Mesodermal cell (in vitro differentiated cells): Measurements from ENCODE around the gene AMBP.

ENCODE experiments used
- H3K27ac ChIP-seq: 2 replicates; pipeline ENCODE4 v1.7.0; 2013; ENCODE audit warnings: mild to moderate bottlenecking, low read depth, low read length, moderate library complexity; ENCODE audit not compliant: severe bottlenecking
- H3K36me3 ChIP-seq: 2 replicates; pipeline ENCODE4 v1.7.1; 2013; ENCODE audit warnings: mild to moderate bottlenecking, low read length, moderate library complexity; ENCODE audit not compliant: control insufficient read depth, insufficient read depth
- H3K4me1 ChIP-seq: one replicate; pipeline ENCODE4 v1.7.1; 2013; ENCODE audit warnings: mild to moderate bottlenecking, low read length; ENCODE audit not compliant: insufficient read depth, control insufficient read depth, poor library complexity, severe bottlenecking
- H3K4me3 ChIP-seq: 2 replicates; pipeline ENCODE4 v1.7.0; 2013; ENCODE audit warnings: low read length, control low read depth, mild to moderate bottlenecking; ENCODE audit not compliant: insufficient read depth, poor library complexity, severe bottlenecking; ENCODE audit errors: extremely low read depth
- H3K9me3 ChIP-seq: 2 replicates; pipeline ENCODE4 v1.7.1; 2013; ENCODE audit warnings: mild to moderate bottlenecking, low read length, moderate library complexity; ENCODE audit not compliant: control insufficient read depth
- WGBS, 2 experiments: methylation state at CpG; one replicate each; pipeline ENCODE4 v1.1.5; 2013; ENCODE audit warnings: missing lambda C conversion rate in 2 of 2; ENCODE audit not compliant: insufficient coverage in 2 of 2; 5-methylcytosine and 5-hydroxymethylcytosine counted together

AMBP gene

DNA sequence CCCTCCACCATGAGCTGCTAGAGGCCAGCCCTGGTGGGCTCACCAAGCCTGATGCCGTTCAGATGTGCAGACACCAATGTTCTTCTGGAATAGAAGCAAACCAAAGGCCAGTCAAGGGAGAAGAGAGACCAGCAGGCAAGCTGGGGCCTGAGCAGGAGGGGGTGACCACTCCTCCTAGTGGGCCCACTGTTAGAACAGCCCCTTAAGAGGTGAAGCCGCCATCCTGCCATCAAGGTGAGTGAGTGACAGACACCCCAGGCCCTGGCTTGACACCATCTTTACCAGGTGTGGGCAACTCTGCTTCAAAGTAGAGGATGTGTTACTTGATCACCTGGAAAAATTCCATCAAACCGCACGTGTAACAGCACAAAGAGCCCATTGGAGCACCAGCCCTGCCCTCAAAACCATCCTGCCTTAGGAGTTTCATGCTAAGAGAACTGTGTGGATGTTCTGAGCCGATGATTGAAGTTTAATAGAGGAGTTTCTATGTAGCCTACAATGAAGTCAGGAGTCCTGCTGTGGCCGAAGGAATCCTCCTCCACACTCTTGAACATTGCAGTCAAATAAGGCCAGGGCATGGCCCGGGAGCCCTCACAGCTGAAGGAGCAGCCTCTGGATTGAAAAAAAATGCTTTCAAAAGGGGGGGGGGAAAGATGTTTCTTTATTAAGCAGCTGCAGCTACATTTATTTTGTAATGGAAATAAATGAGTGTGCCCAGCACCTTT is 20.8 kb downstream of the AMBP start:
- Histone ChIP-seq H3K4me3 (no peak overlapping the region), H3K4me1 (no peaks in the 10 kb centered on the region), H3K27ac (no peak overlapping the region), H3K9me3 (no peaks in the 10 kb centered on the region), H3K36me3 (no peaks in the 10 kb centered on the region)
- WGBS, 2 experiments: 80 to 100% methylated on average over 4 of the region's 7 CpGs

DNA sequence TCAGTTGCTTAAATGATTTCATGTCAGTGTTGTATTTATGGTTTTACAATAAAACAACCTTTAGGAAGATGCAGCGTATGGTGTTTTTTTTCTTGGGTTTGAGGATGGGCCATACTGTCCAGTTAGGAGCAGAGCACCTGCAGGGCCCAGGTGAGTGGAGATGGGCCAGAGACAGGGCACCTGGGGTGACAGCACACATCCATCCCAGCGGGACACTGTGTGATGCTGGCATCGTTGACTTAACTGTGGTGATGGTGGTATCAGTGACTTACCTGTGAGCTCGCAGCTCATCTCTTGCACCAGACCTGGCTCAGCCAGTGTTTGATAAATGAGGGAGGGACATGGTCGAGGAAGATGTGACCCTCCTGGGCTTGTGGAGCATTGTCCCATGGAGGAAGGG is 21.6 kb downstream of the AMBP start:
- H3K4me1 ChIP-seq: no peaks in the 10 kb centered on the region
- H3K4me3 ChIP-seq: no peak overlapping the region
- H3K27ac ChIP-seq: no peak overlapping the region
- WGBS, 2 experiments: 86 to 90% methylated on average over 4 to 5 of the region's 5 CpGs
- H3K36me3 ChIP-seq: peaks cover 5% of the 10 kb centered on the region
- no peaks in the 10 kb centered on the region for H3K9me3 ChIP-seq

DNA sequence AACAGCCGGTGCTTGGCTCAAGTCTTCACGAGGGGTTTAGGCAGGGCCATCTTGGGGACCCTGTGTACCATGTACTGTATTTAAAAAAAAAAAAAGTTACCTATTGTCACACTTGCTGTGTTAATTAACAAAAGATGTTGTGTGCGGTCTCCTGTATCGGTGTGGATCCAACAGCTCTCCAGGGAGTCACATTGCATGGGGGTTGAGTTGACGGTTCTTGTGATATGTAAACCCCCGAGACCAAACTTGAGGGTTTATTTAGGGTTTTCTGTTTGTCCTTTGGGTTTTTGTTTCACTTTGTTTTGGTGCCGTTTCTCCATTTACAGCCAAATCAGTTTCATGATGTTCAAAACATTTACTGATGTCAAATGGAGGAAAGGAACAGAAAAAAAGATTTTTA is 22.2 kb downstream of the AMBP start:
- H3K4me3 ChIP-seq: no peak overlapping the region
- H3K4me1 ChIP-seq: no peaks in the 10 kb centered on the region
- peaks cover 11% of the 10 kb centered on the region for H3K36me3 ChIP-seq
- 98% methylated on average over 4 of the region's 7 CpGs; no CpG with 5 or more reads in 1 of the 2 experiments for WGBS, 2 experiments
- no peaks in the 10 kb centered on the region for H3K9me3 ChIP-seq
- H3K27ac ChIP-seq: no peak overlapping the region

DNA sequence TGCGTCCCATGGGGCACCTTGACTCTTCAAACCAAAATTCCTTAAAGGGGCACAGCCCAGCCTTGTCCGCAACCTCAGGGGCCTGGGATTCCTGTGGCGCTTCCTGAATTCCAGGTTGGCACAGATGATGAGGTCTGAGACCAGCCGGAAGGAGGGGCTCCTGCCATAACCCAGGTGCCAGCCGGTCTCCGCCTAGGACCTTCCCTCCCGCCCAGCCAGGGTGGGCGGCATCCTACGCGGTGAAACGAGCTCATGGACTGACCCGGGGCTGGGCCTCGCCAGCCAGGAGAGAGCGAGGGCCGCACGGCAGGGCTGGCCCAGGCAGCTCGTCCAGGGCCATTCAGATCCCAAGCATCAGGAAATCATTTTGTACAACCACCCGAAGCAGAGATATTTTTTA is 23.0 kb downstream of the AMBP start:
- WGBS, 2 experiments: 95 to 96% methylated on average over 13 to 16 of the region's 18 CpGs
- Histone ChIP-seq H3K36me3 (peaks cover 14% of the 10 kb centered on the region), H3K4me3 (no peak overlapping the region), H3K27ac (no peak overlapping the region), H3K9me3 (no peaks in the 10 kb centered on the region), H3K4me1 (no peaks in the 10 kb centered on the region)

DNA sequence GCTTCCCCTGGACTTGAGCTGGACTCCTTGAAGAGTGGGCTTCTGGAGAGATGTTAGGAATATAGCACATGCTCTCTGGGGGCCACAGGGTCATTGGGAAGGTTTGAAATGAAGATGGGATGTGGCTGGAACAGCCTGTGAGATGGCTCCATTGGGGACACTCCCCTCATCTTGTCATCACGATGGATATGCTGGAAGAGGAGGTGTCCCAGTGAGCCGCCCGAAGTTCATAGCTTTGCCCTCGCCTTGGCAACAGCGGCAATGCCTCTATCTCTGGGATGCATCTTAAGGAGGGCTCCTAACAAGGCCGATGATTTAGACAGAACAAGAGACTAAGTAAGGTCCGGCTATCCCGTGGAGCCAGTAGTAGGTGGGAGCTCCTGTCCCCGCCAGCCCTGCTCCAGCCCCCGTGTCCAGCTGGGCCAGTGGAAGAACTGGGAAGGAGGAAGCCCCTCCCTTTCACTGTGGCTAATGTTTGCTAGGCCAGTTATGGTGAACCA is 23.9 kb downstream of the AMBP start:
- Histone ChIP-seq H3K9me3 (no peaks in the 10 kb centered on the region), H3K36me3 (peaks cover 22% of the 10 kb centered on the region), H3K27ac (no peak overlapping the region), H3K4me1 (no peaks in the 10 kb centered on the region), H3K4me3 (no peak overlapping the region)
- 81 to 82% methylated on average over 9 to 10 of the region's 10 CpGs for WGBS, 2 experiments

DNA sequence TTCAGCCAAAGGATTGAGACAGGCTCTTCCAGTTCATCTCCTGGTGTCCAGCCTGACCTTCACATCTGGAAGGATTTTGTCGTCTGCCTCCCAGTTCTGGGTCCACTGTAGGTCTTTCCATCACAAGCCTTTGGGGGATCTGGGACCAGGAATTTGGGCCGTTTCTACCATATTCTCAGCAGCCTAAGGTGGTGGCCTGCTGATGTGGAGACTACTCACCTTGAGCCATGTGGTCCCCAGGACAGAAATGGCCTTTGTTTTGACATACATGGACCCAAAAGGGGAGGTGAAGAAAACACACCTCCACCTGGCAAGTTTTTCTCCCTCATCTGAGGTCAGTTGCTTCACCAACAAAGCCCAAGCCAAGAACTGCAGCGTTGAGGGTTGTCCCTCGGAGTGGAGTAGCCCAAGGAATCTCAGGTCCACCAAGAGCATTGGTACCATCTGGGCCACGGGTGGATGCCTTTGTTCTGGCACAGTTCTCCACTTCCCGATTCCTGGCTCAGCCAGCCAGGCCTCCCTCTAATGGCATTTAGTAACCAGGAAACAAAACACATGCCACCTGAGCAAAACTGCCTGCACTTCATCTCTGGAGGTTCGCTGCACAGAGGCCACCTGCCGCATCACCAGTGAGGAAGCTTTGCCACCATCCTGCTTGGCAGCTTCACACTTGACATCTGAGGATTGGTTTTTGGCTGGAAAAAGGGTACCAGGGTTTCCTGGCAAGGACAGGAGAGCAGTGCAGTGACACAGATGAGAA is 24.7 kb downstream of the AMBP start:
- WGBS, 2 experiments: 93 to 95% methylated on average over 8 of the region's 8 CpGs
- Histone ChIP-seq H3K27ac (no peak overlapping the region), H3K36me3 (peaks cover 30% of the 10 kb centered on the region), H3K4me3 (no peak overlapping the region), H3K9me3 (no peaks in the 10 kb centered on the region), H3K4me1 (no peaks in the 10 kb centered on the region)

DNA sequence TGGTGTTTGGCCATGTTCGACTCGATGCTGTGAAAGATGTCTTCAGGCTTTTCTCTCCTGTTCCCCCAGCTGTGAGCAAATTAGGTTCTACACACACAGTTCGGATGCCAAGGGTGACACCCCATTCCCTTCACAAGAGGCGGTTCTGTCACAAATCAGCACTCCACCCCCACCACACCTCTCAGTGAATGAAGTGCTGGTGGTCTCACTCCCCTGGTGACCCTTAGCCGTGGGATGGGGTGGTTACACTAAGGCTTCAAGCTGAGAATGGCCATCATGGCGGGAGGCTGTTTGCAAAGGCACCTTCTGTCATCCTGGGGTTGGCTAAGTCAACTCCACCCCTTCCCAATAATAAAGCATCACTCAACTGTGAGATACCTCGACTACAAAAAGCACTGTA is 26.4 kb downstream of the AMBP start:
- Histone ChIP-seq H3K9me3 (no peaks in the 10 kb centered on the region), H3K27ac (no peak overlapping the region), H3K36me3 (peaks cover 44% of the 10 kb centered on the region), H3K4me1 (no peaks in the 10 kb centered on the region), H3K4me3 (no peak overlapping the region)
- WGBS, 2 experiments: 88 to 98% methylated on average over 4 to 5 of the region's 7 CpGs

DNA sequence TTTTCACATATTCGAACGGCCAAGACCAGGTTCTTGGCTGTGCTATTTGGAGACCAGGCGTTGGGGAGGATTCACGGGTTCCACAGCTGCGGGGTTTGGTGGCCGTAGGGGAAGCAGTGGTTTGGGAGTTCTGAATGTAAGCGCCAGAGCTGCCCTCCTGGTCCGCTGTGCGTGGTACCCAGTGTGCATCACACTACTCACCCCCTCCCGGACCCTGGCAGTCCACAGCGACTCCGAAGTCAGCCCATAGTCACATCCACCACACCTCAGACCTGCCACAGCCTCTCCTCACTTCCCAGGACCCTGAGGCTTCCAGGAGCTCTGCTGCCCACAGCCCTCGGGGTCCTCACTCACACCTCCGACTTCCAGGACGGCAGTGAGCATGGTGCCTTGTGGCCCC is 26.8 kb downstream of the AMBP start:
- Histone ChIP-seq H3K9me3 (no peaks in the 10 kb centered on the region), H3K36me3 (peaks cover 45% of the 10 kb centered on the region), H3K4me3 (no peak overlapping the region), H3K27ac (no peak overlapping the region), H3K4me1 (no peaks in the 10 kb centered on the region)
- WGBS, 2 experiments: 98% methylated on average over 8 to 14 of the region's 15 CpGs

DNA sequence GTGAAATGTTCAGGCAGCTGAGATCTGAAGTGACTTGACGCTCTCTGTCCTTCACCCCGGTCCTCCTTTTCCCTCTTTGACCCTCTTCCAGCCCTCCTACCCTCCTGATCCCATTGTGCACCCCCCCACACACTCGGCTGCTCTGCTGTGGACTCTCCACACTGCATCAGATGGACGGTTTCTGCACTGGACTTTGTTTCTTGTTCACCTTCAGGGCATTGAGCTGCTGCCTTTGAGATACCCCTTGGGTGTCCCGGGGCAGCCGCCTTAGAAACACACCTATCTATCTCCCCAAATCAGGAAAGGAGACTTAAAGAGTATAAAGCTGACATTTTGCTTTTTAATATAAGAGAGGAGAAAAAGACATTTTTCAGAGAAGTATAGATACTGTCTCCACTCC is 27.5 kb downstream of the AMBP start:
- H3K9me3 ChIP-seq: no peaks in the 10 kb centered on the region
- 92 to 100% methylated on average over 1 to 2 of the region's 6 CpGs for WGBS, 2 experiments
- H3K4me1 ChIP-seq: no peaks in the 10 kb centered on the region
- H3K27ac ChIP-seq: no peak overlapping the region
- H3K4me3 ChIP-seq: no peak overlapping the region
- peaks cover 45% of the 10 kb centered on the region for H3K36me3 ChIP-seq

DNA sequence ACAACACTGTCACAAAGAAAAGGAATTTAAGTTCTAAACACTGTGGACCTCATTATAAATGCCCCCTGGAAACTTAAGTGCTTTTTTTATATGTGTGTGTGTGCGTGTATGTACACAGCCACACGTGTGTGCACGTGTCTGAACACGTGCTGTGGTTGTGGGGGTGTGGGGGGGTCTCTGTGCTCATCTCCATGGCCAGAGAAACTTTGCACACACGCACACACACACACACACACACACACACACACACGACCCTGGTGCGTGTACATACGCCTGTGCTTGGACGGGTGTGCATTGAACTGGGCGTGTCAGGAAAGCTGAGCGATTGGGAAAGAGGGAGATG is 27.9 kb downstream of the AMBP start:
- peaks cover 45% of the 10 kb centered on the region for H3K36me3 ChIP-seq
- H3K4me3 ChIP-seq: no peak overlapping the region
- no peaks in the 10 kb centered on the region for H3K9me3 ChIP-seq
- 92 to 100% methylated on average over 2 of the region's 11 CpGs for WGBS, 2 experiments
- H3K27ac ChIP-seq: no peak overlapping the region
- no peaks in the 10 kb centered on the region for H3K4me1 ChIP-seq
